ENCODE data around the gene PLEKHA1.

Gene PLEKHA1

GRCh38 chr10:122421054-122421625 is 46.6 kb downstream of the PLEKHA1 start:
- DNase-seq (ENCODE audit: insufficient read length, low spot score) (no peak), FAIRE-seq (no peak)
- TF ChIP-seq CTCF (IDR thresholded peaks at IDR 0.05; ENCODE audit: insufficient read depth, missing control alignments): no peak

GRCh38 chr10:122421742-122422141 is 47.2 kb downstream of the PLEKHA1 start:
- no peak for TF ChIP-seq CTCF (IDR thresholded peaks at IDR 0.05; ENCODE audit: insufficient read depth, missing control alignments)
- FAIRE-seq: no peak
- no peak for DNase-seq (ENCODE audit: insufficient read length, low spot score)

GRCh38 chr10:122422266-122422989 is 47.9 kb downstream of the PLEKHA1 start:
- TF ChIP-seq CTCF (IDR thresholded peaks at IDR 0.05; ENCODE audit: insufficient read depth, missing control alignments): no peak
- no peak for FAIRE-seq
- no peak for DNase-seq (ENCODE audit: insufficient read length, low spot score)

- no peak for TF ChIP-seq CTCF (IDR thresholded peaks at IDR 0.05; ENCODE audit: insufficient read depth, missing control alignments)
- FAIRE-seq (no peak), DNase-seq (ENCODE audit: insufficient read length, low spot score) (no peak)
These were observed 49.6 kb downstream of the PLEKHA1 start for GRCh38 chr10:122424059-122424458.

- no peak for DNase-seq (ENCODE audit: insufficient read length, low spot score)
- no peak for TF ChIP-seq CTCF (IDR thresholded peaks at IDR 0.05; ENCODE audit: insufficient read depth, missing control alignments)
- no peak for FAIRE-seq
These were observed 52.3 kb downstream of the PLEKHA1 start for GRCh38 chr10:122426829-122427228.

- DNase-seq (ENCODE audit: insufficient read length, low spot score) (no peak), FAIRE-seq (no peak)
- TF ChIP-seq CTCF (IDR thresholded peaks at IDR 0.05; ENCODE audit: insufficient read depth, missing control alignments): no peak
These were observed 52.8 kb downstream of the PLEKHA1 start for GRCh38 chr10:122427280-122427679.

- peak; percentile 64 for TF ChIP-seq CTCF (IDR thresholded peaks at IDR 0.05; ENCODE audit: insufficient read depth, missing control alignments)
- no peak for DNase-seq (ENCODE audit: insufficient read length, low spot score)
These were observed 60.8 kb downstream of the PLEKHA1 start for GRCh38 chr10:122435212-122435827.

More at GRCh38 chr10:122435212-122435827, 60.8 kb downstream of the PLEKHA1 start:
- no peak for FAIRE-seq

Measured in D721Med (cell line).